Cortex of kidney (tissue), 1 donor: ENCODE measurements around the gene DUSP23.

Experiments used
- DNase-seq: peaks from one replicate; lab custom pipeline; 2025; lab: John Stamatoyannopoulos, UW

DUSP23 gene

GRCh38 chr1:159828581-159829272 lies 48.0 kb downstream of the DUSP23 start:
- DNase-seq = no peak

DNA sequence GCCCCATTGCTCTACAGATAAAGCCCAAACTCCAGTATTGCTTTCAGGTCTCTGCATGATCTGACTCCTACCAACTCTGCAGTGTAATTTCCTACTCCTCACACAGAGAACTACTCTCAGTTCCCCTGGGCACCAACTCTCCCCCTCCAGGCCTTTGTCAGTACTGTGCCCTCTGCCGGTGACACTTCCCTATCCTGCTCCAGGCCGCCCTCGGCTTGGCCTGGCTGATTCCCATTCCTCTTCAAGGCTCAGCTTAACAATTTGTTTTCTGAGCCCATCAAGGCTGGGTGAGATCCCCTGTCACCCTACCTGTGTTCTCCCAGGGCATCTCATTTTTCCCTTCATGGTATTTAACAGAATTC lies 48.5 kb downstream of the DUSP23 start:
- DNase-seq = no peak

DNA sequence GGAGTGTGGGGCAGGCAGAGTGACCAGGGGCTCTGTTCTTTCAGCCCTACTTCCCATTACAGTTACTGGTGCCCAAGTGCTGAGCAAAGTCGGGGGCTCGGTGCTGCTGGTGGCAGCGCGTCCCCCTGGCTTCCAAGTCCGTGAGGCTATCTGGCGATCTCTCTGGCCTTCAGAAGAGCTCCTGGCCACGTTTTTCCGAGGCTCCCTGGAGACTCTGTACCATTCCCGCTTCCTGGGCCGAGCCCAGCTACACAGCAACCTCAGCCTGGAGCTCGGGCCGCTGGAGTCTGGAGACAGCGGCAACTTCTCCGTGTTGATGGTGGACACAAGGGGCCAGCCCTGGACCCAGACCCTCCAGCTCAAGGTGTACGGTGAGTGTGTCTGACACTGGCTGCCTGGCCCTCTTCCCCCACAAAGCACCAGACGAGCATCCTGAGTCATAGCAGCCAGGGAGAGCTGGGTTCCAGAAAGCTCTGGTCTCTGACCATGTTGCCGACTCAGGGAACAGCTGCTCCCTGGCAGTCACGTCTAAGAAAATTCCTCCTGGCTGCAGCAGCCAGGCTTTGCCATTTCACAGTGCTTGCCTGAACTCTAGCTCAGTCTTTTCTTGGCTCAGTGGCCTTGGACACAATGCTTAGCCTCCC lies 49.2 kb downstream of the DUSP23 start:
- DNase-seq = no peak

GRCh38 chr1:159830722-159831121 lies 50.0 kb downstream of the DUSP23 start:
- no peak for DNase-seq

DNA sequence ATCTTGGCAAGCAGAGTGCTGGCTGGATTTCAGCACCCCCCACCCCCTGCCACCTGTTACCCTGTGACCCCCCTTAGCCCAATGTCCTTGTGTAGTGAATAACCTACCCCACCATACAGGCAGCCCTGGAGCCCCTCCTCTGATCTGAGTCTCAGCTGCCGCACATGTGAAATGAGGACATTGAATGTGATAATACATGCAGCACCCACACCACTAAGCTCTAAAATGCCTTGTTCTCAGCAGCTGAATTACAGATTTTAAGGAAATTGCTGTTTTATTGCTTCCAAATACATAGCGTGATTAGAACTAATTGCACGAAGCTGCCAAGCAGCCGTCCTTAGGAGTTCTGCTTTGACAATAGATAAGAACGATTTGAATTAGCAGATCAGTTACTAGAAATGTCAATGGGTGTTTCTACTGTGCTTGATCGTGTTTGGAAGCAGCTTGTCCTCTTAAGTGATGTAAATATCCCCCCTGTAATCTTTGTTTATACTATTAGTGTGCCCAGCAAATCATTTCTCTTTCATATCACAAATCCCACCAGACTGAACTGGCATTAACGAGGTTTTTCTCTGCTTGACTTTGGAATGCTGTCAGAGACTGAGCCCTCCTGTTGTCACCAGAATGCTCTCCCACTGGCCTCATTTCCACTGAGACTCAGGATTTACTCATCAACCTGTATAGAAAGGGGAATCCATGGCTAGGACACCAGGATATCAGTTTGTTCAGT lies 50.8 kb downstream of the DUSP23 start:
- no peak for DNase-seq
